ENCODE data around the gene GARNL3.
A peak's percentile ranks its signal among the peaks of the same experiment; 100 is the strongest.

The GARNL3 gene

DNA sequence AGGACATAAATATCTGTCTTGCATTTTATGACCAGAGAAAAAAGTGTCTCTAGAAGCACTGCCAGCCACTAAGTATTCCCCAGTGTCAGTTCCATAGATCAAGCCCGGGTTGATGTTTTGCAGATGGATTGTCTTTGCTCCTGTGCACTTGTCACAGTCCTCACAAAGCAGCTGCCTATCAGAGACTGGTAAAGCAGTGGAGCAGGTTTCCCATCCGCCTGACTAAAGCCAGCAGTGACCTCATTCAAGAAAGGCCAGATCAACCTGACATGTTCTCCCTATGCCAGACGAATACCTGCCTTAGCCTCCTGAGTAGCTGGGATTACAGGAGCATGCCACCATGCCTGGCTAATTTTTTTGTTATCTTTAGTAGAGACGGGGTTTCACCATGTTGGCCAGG, 26.8 kb upstream of the GARNL3 start:
- no peak for DNase-seq (ENCODE audit: low read depth)

GRCh38 chr9:127241354-127241753, 23.2 kb upstream of the GARNL3 start:
- no peak for DNase-seq (ENCODE audit: low read depth)

- peak; percentile 92 for DNase-seq (ENCODE audit: low read depth)
These were observed 19.7 kb upstream of the GARNL3 start for GRCh38 chr9:127244609-127245601.

DNA sequence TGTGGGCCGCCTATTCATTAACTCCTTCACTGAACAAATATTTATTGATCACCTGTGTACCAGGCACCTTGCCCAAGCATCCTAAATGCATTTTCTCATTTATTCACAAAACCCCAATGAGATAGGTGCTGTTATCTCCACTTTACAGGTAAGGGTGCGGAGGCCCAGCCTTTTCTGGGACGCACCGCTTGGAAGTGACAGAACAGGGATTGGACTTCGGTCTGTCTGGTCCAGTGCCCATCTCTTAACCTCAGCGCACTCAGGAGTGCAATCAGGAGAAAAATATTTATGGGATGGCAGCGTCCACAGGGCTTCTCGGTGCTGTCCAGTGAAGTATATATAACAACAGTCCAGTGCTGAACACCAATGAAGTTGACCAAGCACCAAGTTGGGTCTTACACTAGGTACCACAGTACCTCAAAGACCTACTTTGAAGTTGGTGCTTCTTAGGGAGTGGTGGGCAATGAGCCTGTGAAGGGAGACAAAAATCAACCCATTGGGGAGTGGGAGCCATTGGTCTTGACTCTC, 18.9 kb upstream of the GARNL3 start:
- DNase-seq (ENCODE audit: low read depth), result no peak

- no peak for DNase-seq (ENCODE audit: low read depth)
These were observed 16.3 kb upstream of the GARNL3 start for GRCh38 chr9:127248241-127248640.

DNA sequence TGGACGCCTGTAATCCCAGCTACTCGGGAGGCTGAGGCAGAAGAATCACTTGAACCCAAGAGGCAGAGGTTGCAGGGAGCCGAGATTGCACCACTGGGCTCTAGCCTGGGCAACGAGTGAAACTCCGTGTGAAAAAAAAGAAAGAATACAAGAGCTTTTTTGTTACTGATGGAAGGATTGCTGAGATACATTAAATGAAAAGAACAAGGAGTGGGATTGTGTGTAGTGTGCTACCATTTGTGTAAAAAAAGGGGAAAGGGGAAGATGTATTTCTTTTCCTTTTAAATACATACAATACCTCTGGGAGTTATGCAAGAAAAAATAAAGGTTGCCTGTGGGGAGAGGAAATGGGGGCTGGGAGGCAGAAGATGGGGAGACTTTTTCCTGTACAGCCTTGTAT, 14.7 kb upstream of the GARNL3 start:
- no peak for DNase-seq (ENCODE audit: low read depth)

DNA sequence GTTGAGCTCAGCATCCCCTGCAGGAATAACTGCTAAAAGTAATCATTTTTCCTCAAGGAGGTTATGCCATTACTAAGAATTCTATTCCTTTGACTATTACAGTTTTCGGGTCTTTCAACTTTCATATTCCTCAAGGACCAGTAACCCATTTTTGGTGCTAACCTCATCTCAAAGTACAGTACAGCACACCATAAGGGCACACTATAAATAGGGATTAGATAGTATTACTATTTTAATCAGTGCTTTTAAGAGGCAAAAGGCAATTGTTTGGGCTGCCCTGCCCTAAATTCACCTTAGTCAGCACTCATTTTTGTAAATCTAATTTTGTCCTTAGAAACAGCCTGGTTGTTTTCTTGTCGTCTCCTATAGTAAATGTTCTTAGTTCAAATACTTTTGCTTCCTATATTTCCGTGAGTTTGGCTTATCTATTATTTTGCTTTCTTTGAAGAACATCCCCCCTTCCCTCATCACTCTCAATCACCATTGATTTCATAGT, 13.6 kb upstream of the GARNL3 start:
- no peak for DNase-seq (ENCODE audit: low read depth)

DNA sequence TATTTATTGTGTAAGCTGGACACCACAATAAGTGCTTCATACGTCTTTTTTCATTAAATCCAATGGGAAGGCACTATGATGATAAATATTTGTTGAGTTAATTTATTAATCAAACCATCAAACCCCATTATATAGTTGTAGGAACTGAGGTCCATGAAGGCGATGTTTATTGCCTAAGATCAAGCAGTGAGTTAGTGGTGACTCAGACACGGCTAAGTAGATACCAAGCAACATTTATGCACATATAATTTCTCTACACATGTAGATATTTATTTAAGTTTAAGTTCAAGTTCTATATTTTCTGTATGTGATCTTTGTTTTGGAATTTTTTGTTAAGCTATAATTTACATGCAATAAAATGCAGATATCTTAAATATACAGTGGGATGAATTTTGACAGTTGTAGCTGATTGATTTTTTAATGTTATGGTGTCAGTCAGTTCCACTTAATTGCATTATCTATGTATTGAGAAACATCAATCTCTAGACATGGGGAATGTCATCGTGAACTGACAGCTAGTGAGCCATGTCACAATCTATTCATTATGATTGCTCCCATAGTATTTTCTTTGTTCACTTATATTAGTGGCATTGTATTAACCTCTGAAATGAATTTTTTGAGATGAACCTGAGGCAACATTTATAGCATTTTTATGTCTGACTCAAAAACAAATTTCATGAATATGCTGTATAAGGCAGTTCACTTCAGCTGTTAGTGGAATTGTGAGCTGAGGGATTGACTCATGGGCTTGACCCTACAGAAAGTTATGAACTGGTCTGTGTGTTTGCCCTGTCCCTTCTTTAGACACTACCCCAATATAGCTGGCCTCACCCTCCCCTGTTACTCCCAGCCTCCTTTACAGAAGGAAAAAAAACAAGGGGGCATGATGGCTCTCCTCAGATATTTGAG, 11.9 kb upstream of the GARNL3 start:
- DNase-seq (ENCODE audit: low read depth), result no peak

DNA sequence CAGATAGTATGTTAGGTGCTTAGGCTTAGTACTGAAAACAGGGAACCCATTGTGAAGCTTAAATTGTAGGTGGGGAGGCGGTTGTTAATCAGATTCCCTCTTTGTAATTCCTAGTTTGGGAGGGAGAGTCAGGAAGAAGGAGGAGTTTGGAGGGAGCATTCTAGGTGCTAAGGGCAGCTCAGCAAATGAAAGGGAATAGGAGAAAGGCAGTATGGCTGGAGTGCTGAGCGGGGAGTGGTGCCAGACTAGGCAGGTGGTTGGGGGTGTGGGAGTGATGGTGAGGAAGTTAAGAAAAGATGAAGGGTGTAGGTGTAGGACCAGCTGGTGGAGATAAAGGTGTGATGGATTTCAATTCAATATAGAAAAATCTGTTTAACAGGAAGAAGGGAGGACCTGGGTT, 11.1 kb upstream of the GARNL3 start:
- no peak for DNase-seq (ENCODE audit: low read depth)

DNA sequence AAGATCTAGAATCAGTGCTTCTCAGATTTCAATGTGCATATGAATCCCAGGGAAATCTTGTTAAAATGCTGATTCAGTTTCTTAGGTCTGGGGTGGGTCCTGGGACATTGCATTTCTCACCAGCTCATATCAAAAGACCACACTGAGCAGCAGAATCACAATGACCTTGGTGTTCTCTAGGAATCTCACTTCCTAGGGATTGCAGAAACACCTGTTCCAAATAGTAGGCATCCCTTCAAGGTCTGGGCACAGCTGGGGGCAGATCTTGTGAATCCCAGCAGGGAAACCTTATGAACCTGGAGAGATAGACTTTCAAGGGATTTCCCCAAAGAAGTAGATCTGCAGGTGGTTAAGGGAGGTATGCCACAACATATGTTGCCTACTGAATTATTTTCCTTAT, 8.9 kb upstream of the GARNL3 start:
- no peak for DNase-seq (ENCODE audit: low read depth)

DNA sequence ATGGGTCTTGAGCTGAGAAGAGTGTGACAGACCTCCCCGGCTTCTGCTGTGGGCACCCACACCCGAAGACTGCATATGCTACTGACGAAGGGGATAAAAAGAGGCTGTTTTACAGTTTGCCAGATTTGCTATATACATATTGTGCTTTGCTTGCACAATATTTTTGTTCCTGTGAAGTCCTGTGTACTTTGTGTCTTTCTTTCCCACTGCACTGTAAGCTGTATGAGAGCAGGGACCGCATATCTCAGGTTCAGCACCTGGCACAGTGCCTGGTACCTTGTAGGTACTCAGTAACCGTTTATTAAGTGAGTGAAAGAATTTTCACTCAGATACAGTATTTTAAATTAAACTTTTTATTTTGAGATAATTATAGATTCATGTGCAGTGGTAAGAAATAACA, 8.2 kb upstream of the GARNL3 start:
- no peak for DNase-seq (ENCODE audit: low read depth)

DNA sequence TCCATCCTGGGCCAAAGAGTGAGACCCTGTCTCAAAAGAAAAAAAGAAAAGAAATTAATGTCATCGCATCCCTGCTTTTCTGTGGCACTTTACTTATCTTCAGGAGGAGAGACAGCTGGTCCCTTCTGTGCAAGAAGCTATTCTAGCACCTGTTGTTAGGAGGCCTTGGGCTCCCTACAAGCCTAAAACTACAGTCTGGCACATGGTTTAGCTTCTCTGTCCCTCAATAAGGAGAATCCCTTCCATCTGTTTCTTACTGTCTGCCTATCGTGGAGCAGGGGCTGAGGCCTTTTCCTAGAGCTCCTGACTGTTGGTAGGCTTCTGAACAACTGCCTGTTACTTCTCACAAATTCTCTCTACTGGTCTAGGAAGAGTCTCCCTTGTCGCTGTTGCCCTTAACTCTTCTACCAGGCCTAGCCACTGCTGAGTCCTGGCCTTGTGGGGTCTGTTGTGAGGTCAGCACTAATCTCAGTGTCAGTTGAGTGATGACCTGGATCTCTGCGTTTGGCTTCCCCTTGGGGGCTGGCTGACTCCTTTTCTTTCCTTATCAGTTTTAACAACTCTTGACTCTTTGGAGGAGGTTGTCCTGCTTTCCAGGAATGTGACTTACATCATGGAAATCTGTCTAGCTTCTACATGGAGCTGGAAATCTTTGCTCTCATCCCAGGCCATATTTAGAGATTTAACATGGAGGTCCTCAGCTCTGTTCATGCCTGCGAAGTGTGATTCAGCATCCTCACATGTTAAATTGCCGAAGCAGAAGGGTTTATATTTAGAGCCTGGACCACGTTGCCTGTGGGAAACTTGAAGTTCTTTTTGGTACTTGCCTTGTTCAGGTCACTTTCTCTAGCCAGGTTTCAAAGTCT, 5.7 kb upstream of the GARNL3 start:
- no peak for DNase-seq (ENCODE audit: low read depth)

DNA sequence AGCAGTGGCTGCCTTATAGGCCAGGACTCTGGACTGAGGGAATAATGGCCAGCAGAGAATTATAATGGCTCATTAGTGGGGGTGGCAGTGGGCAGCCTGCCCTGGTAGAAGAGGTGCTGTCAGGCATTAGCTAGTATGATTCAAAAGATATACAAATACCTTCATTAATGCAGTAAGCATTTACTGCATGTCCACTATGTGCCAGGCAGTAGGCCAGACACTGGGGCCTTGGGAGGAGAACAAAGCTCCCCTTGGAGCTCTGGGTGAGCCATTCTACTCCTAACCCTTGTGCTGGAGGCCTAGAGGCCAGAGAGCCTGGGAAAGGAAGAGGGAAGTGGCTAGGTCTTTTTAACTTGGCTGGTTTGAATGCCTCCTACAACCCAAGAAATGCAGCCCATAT, 2.0 kb upstream of the GARNL3 start:
- DNase-seq (ENCODE audit: low read depth), result no peak

- DNase-seq (ENCODE audit: low read depth), result no peak
These were observed 1.3 kb upstream of the GARNL3 start for GRCh38 chr9:127263237-127263636.

GRCh38 chr9:127263664-127264063, 910 bp upstream of the GARNL3 start:
- DNase-seq (ENCODE audit: low read depth), result no peak

- no peak for DNase-seq (ENCODE audit: low read depth)
These were observed 3.4 kb downstream of the GARNL3 start for GRCh38 chr9:127267793-127268525.

DNA sequence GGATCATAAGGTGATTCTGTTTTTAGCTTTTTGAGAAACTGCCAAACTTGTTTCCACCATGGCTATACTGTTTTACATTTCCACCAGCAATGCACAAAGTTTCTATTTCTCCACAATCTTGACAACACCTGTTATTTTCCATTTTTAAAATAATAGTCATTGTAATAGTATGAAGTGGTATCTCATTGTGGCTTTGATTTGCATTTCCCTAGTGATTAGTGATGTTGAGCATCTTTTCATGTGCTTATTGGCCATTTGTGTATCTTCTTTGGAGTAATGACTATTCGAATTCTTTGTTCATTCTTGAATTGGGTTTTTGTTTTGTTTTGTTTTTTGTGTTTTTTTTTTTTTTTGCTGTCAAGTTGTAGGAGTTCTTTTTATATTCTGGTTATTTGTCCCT, 4.9 kb downstream of the GARNL3 start:
- no peak for DNase-seq (ENCODE audit: low read depth)

DNA sequence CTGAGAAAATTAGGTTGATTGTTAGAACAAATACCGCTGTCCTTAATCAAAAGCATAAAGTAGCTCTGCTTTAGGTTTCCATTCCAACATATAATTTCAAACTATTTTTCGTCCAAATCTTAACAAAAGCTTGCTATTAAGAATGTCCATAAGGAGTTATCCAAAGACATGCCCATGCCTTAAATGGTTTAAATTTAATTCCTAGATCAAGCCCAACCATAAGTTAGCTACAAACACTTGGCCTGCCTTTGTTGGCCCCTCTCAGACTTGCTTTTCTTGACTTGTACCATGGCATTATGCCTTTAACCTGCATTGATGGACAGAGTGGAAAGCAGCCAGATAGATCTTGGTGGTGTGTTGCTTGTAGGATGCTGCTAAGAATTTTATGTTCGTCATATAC, 8.8 kb downstream of the GARNL3 start:
- no peak for DNase-seq (ENCODE audit: low read depth)

GRCh38 chr9:127277099-127277498, 12.5 kb downstream of the GARNL3 start:
- DNase-seq (ENCODE audit: low read depth), result no peak

GRCh38 chr9:127277770-127278169, 13.2 kb downstream of the GARNL3 start:
- DNase-seq (ENCODE audit: low read depth), result no peak

DNA sequence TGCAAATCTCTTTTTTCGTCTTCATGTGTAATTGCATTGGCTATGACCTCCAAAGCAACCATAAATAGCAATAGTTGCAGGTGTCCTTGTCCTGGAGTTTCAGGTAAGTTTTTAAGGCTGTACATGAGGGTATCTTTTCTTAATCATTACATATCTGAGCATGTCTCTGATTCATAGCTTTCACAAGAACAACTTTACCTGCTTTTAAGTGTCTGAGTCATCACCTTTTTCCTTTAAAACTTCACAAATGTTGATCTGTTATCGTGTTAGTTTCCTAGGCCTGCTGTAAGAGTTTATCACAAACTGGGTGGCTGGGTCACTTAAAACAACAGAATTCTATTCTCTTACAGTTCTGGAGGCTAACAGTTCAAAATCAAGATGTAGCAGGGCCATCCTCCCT, 13.8 kb downstream of the GARNL3 start:
- no peak for DNase-seq (ENCODE audit: low read depth)

All from activated T-helper 9 cell treated with anti-CD3 and anti-CD28 coated beads, Interleukin-2, amount 50 U/mL, for 16 hours (primary cell).